ENCODE results near the gene ZNF850. TPM values are rescaled to one million over a fixed set of nuclear protein-coding genes. Genes with fewer than 3 reads are reported as not detected.
A peak's percentile ranks its signal among the peaks of the same experiment; 100 is the strongest.

ZNF850 gene
- total RNA-seq, 1 donor, result 2.5 TPM

- peak overlapping the region; percentile 94 for H3K4me2 ChIP-seq (ENCODE audit: insufficient read depth, low read length)
- TF ChIP-seq CTCF (IDR thresholded peaks at IDR 0.05; ENCODE audit: extremely low read depth, low read depth, low read length), result no peak
- DNase-seq (ENCODE audit: insufficient read length, low spot score, missing footprints), result no peak
- peaks cover 21% of the 10 kb centered on the region for H3K36me3 ChIP-seq (ENCODE audit: insufficient read depth, low read length)
- H2AFZ ChIP-seq (ENCODE audit: low read length), result peak overlapping the region; percentile 94
- peaks cover 4% of the 10 kb centered on the region for H3K4me1 ChIP-seq (ENCODE audit: insufficient read depth, low read length)
- H3K4me3 ChIP-seq (ENCODE audit: insufficient read depth, low read length), result peak overlapping the region; percentile 80
- H4K20me1 ChIP-seq (ENCODE audit: insufficient read depth, low read length), result no peaks in the 10 kb centered on the region
- H3K9me3 ChIP-seq (ENCODE audit: low read depth, low read length), result peaks cover 1% of the 10 kb centered on the region
- H3K79me2 ChIP-seq (ENCODE audit: insufficient read depth, low read length), result peaks cover 34% of the 10 kb centered on the region
- H3K27ac ChIP-seq (ENCODE audit: low read depth, low read length), result no peak overlapping the region
- H3K27me3 ChIP-seq (ENCODE audit: insufficient read depth, low read length), result no peaks in the 10 kb centered on the region
Observed at GRCh38 chr19:36665832-36666231, 106.8 kb downstream of the ZNF850 start.

Other genes with a start within 250 kb of the ZNF850 start
- gene ZNF260, start 244.5 kb downstream of the ZNF850 start, total RNA-seq, result 15.6 and 35.4 TPM in 2 replicates
- gene ZNF529, start 199.5 kb downstream of the ZNF850 start, total RNA-seq, result 11.9 and 13.3 TPM in 2 replicates
- gene ZNF382, start 167.5 kb downstream of the ZNF850 start, total RNA-seq, result 12.3 and 16.2 TPM in 2 replicates
- gene ZNF461, start 106.0 kb downstream of the ZNF850 start, total RNA-seq, result 8.8 and 12.7 TPM in 2 replicates
- 6.8 and 8.0 TPM in 2 replicates for gene ZNF567, start 85.2 kb downstream of the ZNF850 start, total RNA-seq
- gene ZNF790, start 65.6 kb upstream of the ZNF850 start, total RNA-seq, result 6.9 and 8.3 TPM in 2 replicates
- 4.7 and 5.3 TPM in 2 replicates for gene ZNF345, start 78.1 kb upstream of the ZNF850 start, total RNA-seq
- gene ZNF829, start 143.5 kb upstream of the ZNF850 start, total RNA-seq, result 4.0 and 4.7 TPM in 2 replicates
- 13.3 and 14.8 TPM in 2 replicates for gene ZNF568, start 143.5 kb upstream of the ZNF850 start, total RNA-seq